HG02852 (cell line): ENCODE results near the gene NBAS.
"Not testable (repeated sequence)": the region's sequence is repeated elsewhere in the genome, so short reads cannot be mapped to it uniquely, and the experiment has no call there.

ENCODE experiments used
- ATAC-seq: cut with Tn5 transposase; IDR thresholded peaks from one replicate; pipeline ENCODE4 v1.9.1; 2021; ENCODE audit warnings: mild to moderate bottlenecking, moderate library complexity; ENCODE audit not compliant: unreplicated experiment

Gene NBAS

DNA sequence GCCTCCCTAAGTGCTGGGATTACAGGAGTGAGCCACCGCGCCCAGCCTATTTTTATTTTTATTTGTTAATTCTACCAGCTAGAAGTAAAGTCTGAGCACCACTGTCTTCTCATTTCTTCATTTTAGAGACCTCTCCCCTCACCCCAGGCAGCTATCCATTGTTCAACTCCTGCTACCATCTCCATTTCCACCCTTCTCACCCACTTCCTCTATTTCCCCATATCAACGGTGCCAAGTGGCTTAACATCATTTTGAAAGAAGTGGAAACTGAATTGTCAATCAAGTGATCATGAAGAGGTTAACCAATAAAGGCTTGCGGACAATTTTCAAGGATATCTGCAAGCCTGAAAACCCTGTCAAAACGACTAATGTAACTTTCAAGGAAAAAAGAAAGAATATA, 323.1 kb downstream of the NBAS start:
- no peak for ATAC-seq

DNA sequence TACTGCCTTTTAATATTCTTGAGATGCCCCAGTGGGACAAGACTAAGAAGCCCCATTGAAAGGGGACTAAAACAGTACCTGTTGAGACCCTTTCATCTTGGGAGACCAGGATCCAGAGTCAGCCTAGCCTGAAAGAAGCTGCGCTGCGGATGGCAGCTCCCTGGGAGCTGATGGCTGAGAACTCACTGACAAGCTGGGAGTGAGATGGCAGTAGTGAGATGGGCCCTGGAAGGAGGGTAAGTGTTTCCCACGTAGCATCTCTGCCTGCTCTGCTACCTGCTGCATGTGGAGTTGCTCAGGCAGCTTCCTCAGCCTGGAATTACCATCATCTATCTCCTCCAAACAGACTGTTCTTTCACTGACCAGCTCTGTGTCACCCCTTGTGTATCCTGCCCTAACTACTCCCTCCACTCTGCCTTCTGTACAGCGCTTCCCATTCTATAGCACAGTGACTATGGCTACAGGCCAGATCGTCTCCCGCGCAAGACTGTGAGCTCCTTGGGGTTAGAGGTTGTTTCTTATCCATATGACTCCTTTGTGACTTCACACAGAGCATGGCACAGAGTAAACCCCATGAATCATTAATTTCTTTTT, 330.4 kb downstream of the NBAS start:
- ATAC-seq = no peak

DNA sequence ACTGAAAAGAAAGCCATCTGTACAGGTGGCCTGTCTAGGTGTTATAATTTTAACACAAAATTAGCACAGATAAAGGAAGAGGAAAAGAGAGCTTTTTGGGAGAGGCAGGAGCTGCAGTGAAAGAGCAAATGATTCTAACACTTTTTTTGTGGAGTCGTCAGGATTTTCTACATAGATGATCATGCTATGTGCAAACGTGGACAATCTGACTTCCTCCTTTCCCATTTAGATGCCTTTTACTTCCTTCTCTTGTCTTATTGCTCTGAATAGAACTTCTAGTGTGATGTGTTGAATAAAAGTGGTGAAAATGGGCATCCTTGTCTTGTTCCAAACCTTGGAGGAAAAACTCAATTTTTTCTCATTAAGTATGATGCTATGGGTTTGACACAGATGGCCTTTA, 334.5 kb downstream of the NBAS start:
- no peak for ATAC-seq

GRCh38 chr2:15225131-15225530, 336.0 kb downstream of the NBAS start:
- ATAC-seq = no peak

GRCh38 chr2:15224641-15225040, 336.5 kb downstream of the NBAS start:
- ATAC-seq = no peak

GRCh38 chr2:15223887-15224286, 337.2 kb downstream of the NBAS start:
- peak; percentile 48 for ATAC-seq

- ATAC-seq = no peak
These were observed 338.3 kb downstream of the NBAS start for GRCh38 chr2:15222856-15223255.

DNA sequence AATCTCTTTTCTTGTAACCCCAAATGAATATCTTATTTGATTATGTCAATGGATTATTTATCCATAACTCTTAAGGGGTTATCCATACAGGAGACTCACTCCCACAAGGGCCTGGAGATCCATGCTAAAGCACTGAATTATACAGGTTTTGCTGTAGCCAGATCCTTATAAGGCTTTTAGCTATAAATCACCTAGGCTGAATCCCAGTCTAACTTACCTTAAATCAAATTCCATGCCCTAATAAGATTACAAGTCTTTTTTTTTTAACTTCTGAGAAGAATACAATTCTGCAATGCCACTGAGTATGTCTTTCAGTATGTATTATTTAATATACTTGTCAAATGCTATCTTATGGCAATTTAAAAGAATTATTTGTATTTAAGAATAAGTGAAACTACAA, 340.5 kb downstream of the NBAS start:
- ATAC-seq = no peak

GRCh38 chr2:15218423-15219086, 342.6 kb downstream of the NBAS start:
- no peak for ATAC-seq

DNA sequence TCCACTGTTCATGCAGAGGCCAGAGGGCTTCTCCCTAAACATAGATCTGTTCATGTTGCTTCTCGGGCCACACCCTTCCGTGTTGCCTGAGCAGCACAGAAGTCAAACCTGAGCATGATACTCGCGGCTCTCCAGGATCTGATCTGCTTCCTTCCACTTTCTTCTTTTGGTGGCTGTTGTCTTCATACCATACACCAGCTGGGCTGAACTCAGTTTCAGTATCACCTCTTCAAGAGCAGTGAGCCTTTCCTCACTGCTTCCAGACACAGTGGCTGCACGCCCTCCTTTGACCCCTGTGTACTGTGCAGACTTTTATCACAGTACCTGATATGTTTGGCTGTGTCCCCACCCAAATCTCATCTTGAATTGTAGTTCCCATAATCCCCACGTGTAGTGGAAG, 348.9 kb downstream of the NBAS start:
- no peak for ATAC-seq

DNA sequence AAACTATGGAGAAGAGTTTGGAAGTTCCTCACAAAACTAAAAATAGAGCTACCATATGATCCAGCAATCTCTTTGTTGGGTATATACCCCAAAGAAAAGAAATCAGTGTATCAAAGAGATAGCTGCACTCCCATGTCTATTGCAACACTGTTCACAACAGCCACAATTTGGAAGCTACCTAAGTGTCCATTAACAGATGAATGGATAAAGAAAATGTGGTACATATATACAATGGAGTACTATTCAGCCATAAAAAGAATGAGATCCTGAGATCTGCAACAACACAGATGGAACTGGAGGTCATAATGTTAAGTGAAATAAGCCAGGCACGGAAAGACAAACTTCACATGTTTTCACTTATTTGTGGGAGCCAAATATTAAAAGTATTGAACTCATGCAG, 350.6 kb downstream of the NBAS start:
- not testable (repeated sequence) for ATAC-seq

DNA sequence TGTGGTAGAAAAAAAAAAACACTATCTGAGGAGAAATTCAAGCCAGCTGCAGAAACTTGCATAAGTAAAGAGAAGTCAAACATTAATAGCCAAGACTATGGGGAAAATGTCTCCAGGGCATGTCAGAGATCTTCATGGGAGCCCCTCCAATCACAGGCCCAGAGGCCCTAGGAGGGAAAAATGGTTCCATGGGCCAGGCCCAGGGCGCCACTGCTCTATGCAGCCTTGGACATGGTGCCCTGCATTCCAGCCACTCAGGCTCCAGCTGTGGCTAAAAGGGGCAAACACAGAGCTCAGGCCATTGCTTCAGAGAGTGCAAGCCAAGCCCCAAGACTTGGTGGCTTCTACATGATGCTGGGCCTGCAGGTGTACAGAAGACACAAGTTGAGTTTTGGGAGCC, 354.7 kb downstream of the NBAS start:
- no peak for ATAC-seq

DNA sequence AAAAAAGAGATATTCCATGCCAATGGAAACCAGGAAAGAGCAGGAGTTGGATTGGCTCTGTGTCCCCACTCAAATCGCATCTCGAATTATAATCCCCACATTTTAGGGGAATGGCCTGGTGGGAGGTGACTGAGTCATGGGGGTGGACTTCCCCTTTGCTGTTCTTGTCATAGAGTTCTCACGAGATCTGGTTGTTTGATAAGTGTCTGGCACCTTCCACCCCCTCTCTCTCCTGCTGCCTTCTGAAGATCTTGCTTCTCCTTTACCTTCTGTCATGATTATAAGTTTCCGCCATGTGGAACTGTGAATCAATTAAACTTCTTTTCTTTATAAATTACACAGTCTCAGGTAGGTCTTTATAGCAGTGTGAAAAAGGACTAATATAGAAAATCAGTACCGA, 355.6 kb downstream of the NBAS start:
- no peak for ATAC-seq

DNA sequence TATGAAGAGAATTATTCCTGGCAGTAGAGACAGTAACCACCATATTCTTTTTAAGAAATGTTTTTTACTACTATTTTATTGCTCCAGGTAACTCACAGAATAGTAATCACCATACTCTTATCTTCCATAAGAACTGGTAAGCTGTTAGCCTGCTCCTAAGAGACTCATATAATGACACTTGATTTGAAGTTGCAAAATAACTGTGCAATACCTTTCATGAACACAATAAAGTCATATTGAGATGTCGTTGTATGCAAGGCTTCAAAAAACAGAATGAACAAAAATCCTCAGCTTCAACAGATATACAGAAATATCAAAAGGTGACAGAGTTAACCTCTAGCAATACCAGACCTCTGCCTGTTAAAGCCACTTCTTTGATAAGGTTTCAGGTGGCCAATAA, 360.1 kb downstream of the NBAS start:
- ATAC-seq = no peak

- no peak for ATAC-seq
These were observed 360.6 kb downstream of the NBAS start for GRCh38 chr2:15200581-15200980.

DNA sequence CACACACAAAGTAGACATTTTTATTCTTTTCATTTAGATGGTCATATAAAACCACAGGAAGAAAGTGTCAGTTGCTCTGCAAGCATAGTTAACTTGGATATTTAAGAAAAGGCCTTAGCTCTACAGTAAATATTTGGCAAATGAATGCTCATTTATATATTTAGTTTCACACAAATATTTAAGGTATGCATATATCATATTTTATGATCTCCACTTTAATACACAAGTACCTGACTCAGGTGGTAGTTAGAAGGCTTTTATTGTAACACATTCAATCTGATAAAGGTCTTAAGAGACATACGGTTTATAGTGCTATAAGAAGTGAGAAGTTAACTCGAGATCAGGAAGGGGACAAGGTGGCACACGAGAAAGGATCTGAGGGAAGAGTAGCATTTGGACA, 363.1 kb downstream of the NBAS start:
- ATAC-seq = no peak

DNA sequence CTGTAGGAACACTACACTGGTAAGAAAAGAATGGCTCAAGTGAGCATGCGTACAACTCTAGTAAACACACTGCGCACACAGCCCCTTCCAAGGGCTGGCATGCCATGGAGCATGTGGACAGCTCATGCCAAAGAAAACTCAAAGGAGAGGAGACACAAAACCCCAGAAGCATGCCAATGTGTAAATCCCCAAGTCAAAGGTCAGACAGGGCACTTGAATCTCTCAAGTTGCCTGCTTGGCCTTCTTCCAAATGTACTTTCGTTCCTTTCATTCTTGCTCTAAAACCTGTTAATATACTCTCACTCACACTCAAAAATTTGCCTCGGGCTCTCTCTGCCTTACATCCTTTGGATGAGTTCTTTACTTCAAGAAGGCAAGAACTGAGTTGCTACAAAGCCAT, 365.3 kb downstream of the NBAS start:
- ATAC-seq = no peak

DNA sequence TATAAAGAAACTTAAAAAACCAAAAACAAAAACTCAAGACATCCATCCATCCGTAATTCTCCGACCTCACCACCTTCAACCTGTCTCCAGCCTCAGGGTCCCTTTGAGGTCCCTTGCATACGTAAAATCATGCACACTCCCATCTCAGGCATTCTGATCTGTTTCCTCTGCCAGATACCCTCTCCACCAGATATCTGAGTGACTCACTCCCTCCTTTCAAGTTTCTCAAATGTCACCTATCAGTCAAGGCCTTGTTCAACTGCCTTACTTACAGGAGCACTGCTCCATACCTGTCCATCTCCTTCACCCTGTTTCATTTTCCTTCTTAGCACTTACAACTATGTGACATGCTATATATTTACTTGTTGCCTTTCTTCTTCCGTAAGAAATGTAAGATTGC, 369.3 kb downstream of the NBAS start:
- ATAC-seq = no peak

DNA sequence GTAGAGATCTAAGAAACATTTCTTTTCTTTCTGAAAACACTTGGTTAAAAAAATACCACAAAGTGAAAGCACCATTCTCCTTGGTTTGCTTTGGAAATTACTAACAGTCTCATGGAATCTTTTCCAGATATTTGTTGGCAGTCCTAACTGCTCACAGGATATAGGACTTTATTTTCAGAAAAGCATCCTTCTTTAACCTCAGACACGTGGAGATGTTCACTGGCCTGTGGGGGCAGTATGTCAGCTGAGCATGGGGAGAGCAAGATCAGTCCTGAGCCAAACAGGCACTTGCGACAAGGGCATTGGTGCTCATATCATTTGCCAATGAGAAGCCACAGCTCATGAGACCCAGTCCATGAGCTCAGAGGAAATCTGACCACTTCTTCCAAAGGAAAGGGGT, 371.9 kb downstream of the NBAS start:
- no peak for ATAC-seq

DNA sequence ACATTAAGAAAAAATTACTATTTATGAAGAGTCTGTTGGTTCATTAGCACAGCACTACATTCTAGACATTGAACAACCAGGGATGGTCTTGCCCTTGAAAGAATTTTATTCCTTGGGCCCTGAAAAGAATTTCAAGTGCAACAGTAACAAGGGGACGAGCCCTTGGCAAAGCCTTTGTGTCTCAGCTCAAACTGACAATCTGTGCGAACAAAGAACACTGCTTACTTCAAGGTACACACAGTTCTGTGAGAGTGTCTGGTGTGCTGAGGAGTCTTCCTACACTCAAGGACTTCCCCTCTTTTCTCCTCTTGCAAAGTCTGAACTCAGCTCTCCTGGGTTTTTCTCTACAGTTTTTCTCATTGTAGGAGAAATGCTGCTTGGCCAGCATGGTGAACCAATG, 373.4 kb downstream of the NBAS start:
- no peak for ATAC-seq

DNA sequence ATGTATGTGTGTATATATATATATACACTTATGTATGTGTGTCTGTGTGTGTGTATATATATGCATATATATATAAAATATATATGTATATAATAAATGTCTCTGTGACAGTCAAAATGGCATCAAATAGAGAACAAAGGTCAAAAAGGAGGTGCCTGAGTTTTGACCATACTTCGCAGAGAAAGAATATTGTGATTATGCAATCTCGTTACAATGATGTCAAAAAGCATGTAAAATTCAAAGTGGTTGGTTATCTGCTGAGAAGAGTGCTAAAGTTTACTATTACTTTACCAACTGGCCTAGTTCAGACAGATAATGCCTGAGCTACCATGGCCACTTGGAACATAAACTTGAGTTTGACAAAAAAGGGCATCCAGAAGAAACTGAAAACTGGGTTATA, 375.0 kb downstream of the NBAS start:
- ATAC-seq = no peak

DNA sequence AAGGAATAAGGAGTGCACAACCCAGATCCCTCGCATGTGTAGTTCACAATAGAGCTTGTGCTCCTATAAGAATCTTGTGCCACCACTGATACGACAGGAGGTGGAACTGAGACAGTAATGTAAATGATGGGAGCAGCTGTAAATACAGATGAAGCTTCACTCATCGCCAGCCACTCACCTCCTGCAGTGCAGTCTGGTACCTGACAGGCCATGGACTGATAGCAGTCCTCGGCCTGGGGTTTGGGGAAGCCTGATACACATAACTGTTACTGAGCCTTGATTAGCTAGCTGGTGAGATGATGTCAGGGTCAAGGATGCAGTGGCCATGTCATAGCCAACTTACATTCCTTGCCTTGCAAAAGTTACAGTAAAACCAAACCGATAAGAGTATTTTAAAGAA, 376.6 kb downstream of the NBAS start:
- no peak for ATAC-seq

- ATAC-seq = no peak
These were observed 378.9 kb downstream of the NBAS start for GRCh38 chr2:15182275-15182674.
